ENCODE results near the gene IGSF11.
A peak's percentile ranks its signal among the peaks of the same experiment; 100 is the strongest.

Gene IGSF11

GRCh38 chr3:118931996-118932395, 102.7 kb downstream of the IGSF11 start:
- Histone ChIP-seq H3K4me1 (ENCODE audit: control insufficient read depth, insufficient read depth, low read length) (no peaks in the 10 kb centered on the region), H3K36me3 (ENCODE audit: control insufficient read depth in 2 of 2, insufficient read depth in 2 of 2, low read length in 2 of 2) (no peaks in the 10 kb centered on the region), H3K9ac (ENCODE audit: low read length in 2 of 2) (no peak overlapping the region), H3K27ac (ENCODE audit: low read length) (no peak overlapping the region), H3K4me3 (ENCODE audit: low read length in 2 of 2) (no peak overlapping the region), H3K9me3 (ENCODE audit: control insufficient read depth in 2 of 2, low read length in 2 of 2) (no peaks in the 10 kb centered on the region), H3K27me3 (ENCODE audit: control insufficient read depth in 1 of 2, insufficient read depth in 2 of 2, low read length in 2 of 2) (no peaks in the 10 kb centered on the region)

- Histone ChIP-seq H3K36me3 (ENCODE audit: control insufficient read depth in 2 of 2, insufficient read depth in 2 of 2, low read length in 2 of 2) (no peaks in the 10 kb centered on the region), H3K27ac (ENCODE audit: low read length) (no peak overlapping the region), H3K9me3 (ENCODE audit: control insufficient read depth in 2 of 2, low read length in 2 of 2) (no peaks in the 10 kb centered on the region), H3K4me1 (ENCODE audit: control insufficient read depth, insufficient read depth, low read length) (no peaks in the 10 kb centered on the region), H3K9ac (ENCODE audit: low read length in 2 of 2) (no peak overlapping the region), H3K27me3 (ENCODE audit: control insufficient read depth in 1 of 2, insufficient read depth in 2 of 2, low read length in 2 of 2) (no peaks in the 10 kb centered on the region), H3K4me3 (ENCODE audit: low read length in 2 of 2) (no peak overlapping the region)
Observed at GRCh38 chr3:118927449-118927848, 107.2 kb downstream of the IGSF11 start.

DNA sequence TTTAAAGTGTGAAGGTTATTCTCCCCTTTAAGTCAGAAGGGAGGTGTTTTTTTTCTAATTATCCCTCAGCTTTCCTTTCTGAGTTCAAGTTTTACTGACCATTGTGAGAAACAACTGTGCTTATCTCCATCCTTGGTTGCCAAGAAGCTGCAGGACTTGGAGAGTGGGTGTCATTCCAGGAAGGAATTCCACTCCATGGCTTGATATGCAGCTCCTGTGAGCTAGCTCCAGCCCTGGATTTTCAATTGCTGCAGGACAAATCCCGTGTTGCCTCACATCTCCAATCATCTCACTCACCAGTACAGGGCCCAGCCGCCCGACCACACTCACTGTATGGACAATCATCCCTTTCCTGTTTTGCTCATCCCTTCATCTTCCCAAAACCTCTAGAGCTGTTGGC, 122.5 kb downstream of the IGSF11 start:
- no peaks in the 10 kb centered on the region for H3K9me3 ChIP-seq (ENCODE audit: control insufficient read depth in 2 of 2, low read length in 2 of 2)
- H3K27ac ChIP-seq (ENCODE audit: low read length) = no peak overlapping the region
- H3K36me3 ChIP-seq (ENCODE audit: control insufficient read depth in 2 of 2, insufficient read depth in 2 of 2, low read length in 2 of 2) = no peaks in the 10 kb centered on the region
- no peak overlapping the region for H3K4me3 ChIP-seq (ENCODE audit: low read length in 2 of 2)
- H3K27me3 ChIP-seq (ENCODE audit: control insufficient read depth in 1 of 2, insufficient read depth in 2 of 2, low read length in 2 of 2) = no peaks in the 10 kb centered on the region
- no peak overlapping the region for H3K9ac ChIP-seq (ENCODE audit: low read length in 2 of 2)
- no peaks in the 10 kb centered on the region for H3K4me1 ChIP-seq (ENCODE audit: control insufficient read depth, insufficient read depth, low read length)

DNA sequence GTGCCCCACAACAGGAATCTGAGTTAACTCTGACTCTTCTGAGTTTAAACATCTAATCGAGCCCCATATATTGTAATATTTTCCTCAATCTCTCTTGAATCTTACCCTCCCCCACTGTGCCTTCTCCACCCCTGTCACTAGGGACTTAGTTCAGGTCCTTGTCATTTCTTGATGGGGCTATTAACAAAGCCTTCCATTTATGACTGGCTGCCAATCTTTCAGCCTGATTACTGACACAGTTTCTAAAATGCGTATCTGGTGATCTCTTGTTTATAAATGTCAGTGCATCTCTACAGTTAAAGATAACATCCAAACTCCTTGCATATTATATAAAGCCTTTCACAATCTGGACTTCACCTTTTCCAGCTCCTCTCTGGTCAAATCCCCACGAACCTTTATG, 124.3 kb downstream of the IGSF11 start:
- Histone ChIP-seq H3K36me3 (ENCODE audit: control insufficient read depth in 2 of 2, insufficient read depth in 2 of 2, low read length in 2 of 2) (no peaks in the 10 kb centered on the region), H3K9me3 (ENCODE audit: control insufficient read depth in 2 of 2, low read length in 2 of 2) (no peaks in the 10 kb centered on the region), H3K4me1 (ENCODE audit: control insufficient read depth, insufficient read depth, low read length) (no peaks in the 10 kb centered on the region), H3K27ac (ENCODE audit: low read length) (no peak overlapping the region), H3K27me3 (ENCODE audit: control insufficient read depth in 1 of 2, insufficient read depth in 2 of 2, low read length in 2 of 2) (no peaks in the 10 kb centered on the region), H3K9ac (ENCODE audit: low read length in 2 of 2) (no peak overlapping the region), H3K4me3 (ENCODE audit: low read length in 2 of 2) (no peak overlapping the region)

- Histone ChIP-seq H3K4me1 (ENCODE audit: control insufficient read depth, insufficient read depth, low read length) (no peaks in the 10 kb centered on the region), H3K27ac (ENCODE audit: low read length) (no peak overlapping the region), H3K4me3 (ENCODE audit: low read length in 2 of 2) (no peak overlapping the region), H3K9ac (ENCODE audit: low read length in 2 of 2) (no peak overlapping the region), H3K9me3 (ENCODE audit: control insufficient read depth in 2 of 2, low read length in 2 of 2) (no peaks in the 10 kb centered on the region), H3K36me3 (ENCODE audit: control insufficient read depth in 2 of 2, insufficient read depth in 2 of 2, low read length in 2 of 2) (no peaks in the 10 kb centered on the region), H3K27me3 (ENCODE audit: control insufficient read depth in 1 of 2, insufficient read depth in 2 of 2, low read length in 2 of 2) (no peaks in the 10 kb centered on the region)
Observed at GRCh38 chr3:118909763-118910162, 124.9 kb downstream of the IGSF11 start.

DNA sequence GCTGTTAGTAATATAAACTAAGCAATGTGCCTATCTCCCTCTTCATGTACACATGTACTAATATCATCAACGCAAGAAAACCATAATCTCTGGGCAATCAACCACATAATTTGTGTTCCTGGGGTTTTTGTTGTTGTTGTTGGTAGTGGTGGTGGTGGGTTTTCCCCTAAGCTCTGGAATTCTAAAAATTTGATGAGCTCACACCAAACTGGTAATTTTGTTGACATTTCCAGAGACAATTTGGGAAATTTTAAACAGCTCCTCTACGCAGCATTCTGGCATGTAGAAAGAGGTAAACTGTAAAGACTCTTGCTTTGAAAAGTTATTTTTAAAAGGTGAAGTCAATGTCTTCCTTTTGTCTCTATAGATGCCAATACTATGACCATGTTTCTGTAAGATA, 126.7 kb downstream of the IGSF11 start:
- Histone ChIP-seq H3K36me3 (ENCODE audit: control insufficient read depth in 2 of 2, insufficient read depth in 2 of 2, low read length in 2 of 2) (peaks cover 0 to 3% of the 10 kb centered on the region in 2 donors), H3K27me3 (ENCODE audit: control insufficient read depth in 1 of 2, insufficient read depth in 2 of 2, low read length in 2 of 2) (no peaks in the 10 kb centered on the region), H3K4me1 (ENCODE audit: control insufficient read depth, insufficient read depth, low read length) (no peaks in the 10 kb centered on the region), H3K9me3 (ENCODE audit: control insufficient read depth in 2 of 2, low read length in 2 of 2) (no peaks in the 10 kb centered on the region), H3K27ac (ENCODE audit: low read length) (no peak overlapping the region), H3K4me3 (ENCODE audit: low read length in 2 of 2) (no peak overlapping the region), H3K9ac (ENCODE audit: low read length in 2 of 2) (no peak overlapping the region)

DNA sequence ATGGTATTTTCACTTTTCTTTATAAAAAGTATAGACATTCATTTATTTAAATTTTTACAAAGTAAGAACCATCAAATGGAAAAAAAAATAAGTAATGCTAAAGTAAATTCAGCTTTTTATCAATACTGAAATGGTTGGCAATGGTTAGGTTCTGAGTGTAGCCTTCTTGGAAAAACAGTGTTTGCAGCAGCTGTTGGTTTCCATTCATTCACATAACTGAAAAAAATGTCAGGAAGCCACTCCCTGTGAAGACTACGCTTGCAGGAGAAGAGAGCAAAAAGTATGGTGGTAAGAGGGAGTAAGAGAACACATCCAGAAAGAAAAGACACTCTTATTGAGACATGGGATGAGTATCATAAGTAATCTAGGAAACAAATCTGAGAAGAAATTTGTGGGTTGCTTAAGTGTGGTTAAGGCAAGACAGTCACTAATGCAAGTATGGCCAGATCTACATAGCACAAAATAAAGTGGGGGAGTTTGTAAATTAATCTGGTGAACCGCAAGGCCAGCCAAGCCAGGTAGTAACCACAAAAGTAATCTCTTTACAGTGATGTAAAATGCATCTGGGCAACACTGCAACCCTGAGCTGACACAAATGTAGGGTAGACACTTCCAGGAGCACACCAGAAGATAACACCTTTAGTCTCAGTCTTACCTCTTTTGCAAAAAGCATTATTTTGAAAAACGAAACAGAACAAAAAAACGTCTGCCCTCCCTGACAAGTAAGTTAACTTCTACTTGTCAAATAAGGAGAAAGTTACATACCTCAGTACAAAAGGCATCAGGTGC, 133.7 kb downstream of the IGSF11 start:
- H3K27ac ChIP-seq (ENCODE audit: low read length) = no peak overlapping the region
- no peaks in the 10 kb centered on the region for H3K9me3 ChIP-seq (ENCODE audit: control insufficient read depth in 2 of 2, low read length in 2 of 2)
- no peaks in the 10 kb centered on the region for H3K27me3 ChIP-seq (ENCODE audit: control insufficient read depth in 1 of 2, insufficient read depth in 2 of 2, low read length in 2 of 2)
- peaks cover 0 to 9% of the 10 kb centered on the region in 2 donors for H3K36me3 ChIP-seq (ENCODE audit: control insufficient read depth in 2 of 2, insufficient read depth in 2 of 2, low read length in 2 of 2)
- no peak overlapping the region for H3K9ac ChIP-seq (ENCODE audit: low read length in 2 of 2)
- H3K4me1 ChIP-seq (ENCODE audit: control insufficient read depth, insufficient read depth, low read length) = no peaks in the 10 kb centered on the region
- no peak overlapping the region for H3K4me3 ChIP-seq (ENCODE audit: low read length in 2 of 2)

GRCh38 chr3:118890206-118890605, 144.4 kb downstream of the IGSF11 start:
- no peaks in the 10 kb centered on the region for H3K9me3 ChIP-seq (ENCODE audit: control insufficient read depth in 2 of 2, low read length in 2 of 2)
- no peak overlapping the region for H3K9ac ChIP-seq (ENCODE audit: low read length in 2 of 2)
- no peak overlapping the region for H3K27ac ChIP-seq (ENCODE audit: low read length)
- H3K27me3 ChIP-seq (ENCODE audit: control insufficient read depth in 1 of 2, insufficient read depth in 2 of 2, low read length in 2 of 2) = no peaks in the 10 kb centered on the region
- no peak overlapping the region for H3K4me3 ChIP-seq (ENCODE audit: low read length in 2 of 2)
- H3K36me3 ChIP-seq (ENCODE audit: control insufficient read depth in 2 of 2, insufficient read depth in 2 of 2, low read length in 2 of 2) = no peaks in the 10 kb centered on the region
- no peaks in the 10 kb centered on the region for H3K4me1 ChIP-seq (ENCODE audit: control insufficient read depth, insufficient read depth, low read length)

DNA sequence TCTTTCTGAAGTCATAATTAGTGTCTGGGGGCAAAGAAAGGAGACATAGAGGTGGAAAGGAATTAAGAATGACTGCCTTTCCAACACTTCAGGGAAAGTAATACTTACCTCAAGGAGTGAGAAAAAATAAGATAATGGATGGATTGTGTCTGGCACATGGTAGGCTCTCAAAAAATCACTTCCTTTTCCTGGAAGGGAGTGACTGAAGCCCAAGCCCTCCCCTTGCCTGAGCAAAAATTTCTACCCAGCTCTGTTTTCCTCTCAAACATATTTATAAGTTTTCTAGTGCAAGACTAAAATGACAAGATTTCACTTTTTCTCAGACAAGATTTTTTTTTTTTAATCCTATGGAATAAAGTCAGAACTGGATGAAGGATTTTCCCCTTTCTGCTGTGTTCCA, 145.0 kb downstream of the IGSF11 start:
- Histone ChIP-seq H3K27ac (ENCODE audit: low read length) (no peak overlapping the region), H3K9me3 (ENCODE audit: control insufficient read depth in 2 of 2, low read length in 2 of 2) (no peaks in the 10 kb centered on the region), H3K4me1 (ENCODE audit: control insufficient read depth, insufficient read depth, low read length) (no peaks in the 10 kb centered on the region), H3K4me3 (ENCODE audit: low read length in 2 of 2) (no peak overlapping the region), H3K9ac (ENCODE audit: low read length in 2 of 2) (no peak overlapping the region), H3K27me3 (ENCODE audit: control insufficient read depth in 1 of 2, insufficient read depth in 2 of 2, low read length in 2 of 2) (no peaks in the 10 kb centered on the region), H3K36me3 (ENCODE audit: control insufficient read depth in 2 of 2, insufficient read depth in 2 of 2, low read length in 2 of 2) (no peaks in the 10 kb centered on the region)

GRCh38 chr3:118886708-118887107, 147.9 kb downstream of the IGSF11 start:
- no peaks in the 10 kb centered on the region for H3K27me3 ChIP-seq (ENCODE audit: control insufficient read depth in 1 of 2, insufficient read depth in 2 of 2, low read length in 2 of 2)
- H3K4me1 ChIP-seq (ENCODE audit: control insufficient read depth, insufficient read depth, low read length) = no peaks in the 10 kb centered on the region
- no peak overlapping the region for H3K27ac ChIP-seq (ENCODE audit: low read length)
- no peak overlapping the region for H3K9ac ChIP-seq (ENCODE audit: low read length in 2 of 2)
- H3K36me3 ChIP-seq (ENCODE audit: control insufficient read depth in 2 of 2, insufficient read depth in 2 of 2, low read length in 2 of 2) = no peaks in the 10 kb centered on the region
- H3K4me3 ChIP-seq (ENCODE audit: low read length in 2 of 2) = no peak overlapping the region
- H3K9me3 ChIP-seq (ENCODE audit: control insufficient read depth in 2 of 2, low read length in 2 of 2) = no peaks in the 10 kb centered on the region

- Histone ChIP-seq H3K9me3 (ENCODE audit: control insufficient read depth in 2 of 2, low read length in 2 of 2) (no peaks in the 10 kb centered on the region), H3K4me3 (ENCODE audit: low read length in 2 of 2) (peak overlapping the region; percentile 3 to 42), H3K27ac (ENCODE audit: low read length) (no peak overlapping the region), H3K36me3 (ENCODE audit: control insufficient read depth in 2 of 2, insufficient read depth in 2 of 2, low read length in 2 of 2) (no peaks in the 10 kb centered on the region), H3K4me1 (ENCODE audit: control insufficient read depth, insufficient read depth, low read length) (no peaks in the 10 kb centered on the region), H3K9ac (ENCODE audit: low read length in 2 of 2) (no peak overlapping the region), H3K27me3 (ENCODE audit: control insufficient read depth in 1 of 2, insufficient read depth in 2 of 2, low read length in 2 of 2) (peaks cover 0 to 8% of the 10 kb centered on the region in 2 donors)
Observed at GRCh38 chr3:118884748-118885206, 149.9 kb downstream of the IGSF11 start.

All from stomach smooth muscle (tissue), 2 donors.